ENCODE measurements around the gene IPO13. TPM values are rescaled to one million over a fixed set of nuclear protein-coding genes. Genes with fewer than 3 reads are reported as not detected.
A peak's percentile ranks its signal among the peaks of the same experiment; 100 is the strongest.

Gene IPO13
- total and polyA plus RNA-seq, 2 donors from 2014 or later = 33.8 to 56.1 TPM

DNA sequence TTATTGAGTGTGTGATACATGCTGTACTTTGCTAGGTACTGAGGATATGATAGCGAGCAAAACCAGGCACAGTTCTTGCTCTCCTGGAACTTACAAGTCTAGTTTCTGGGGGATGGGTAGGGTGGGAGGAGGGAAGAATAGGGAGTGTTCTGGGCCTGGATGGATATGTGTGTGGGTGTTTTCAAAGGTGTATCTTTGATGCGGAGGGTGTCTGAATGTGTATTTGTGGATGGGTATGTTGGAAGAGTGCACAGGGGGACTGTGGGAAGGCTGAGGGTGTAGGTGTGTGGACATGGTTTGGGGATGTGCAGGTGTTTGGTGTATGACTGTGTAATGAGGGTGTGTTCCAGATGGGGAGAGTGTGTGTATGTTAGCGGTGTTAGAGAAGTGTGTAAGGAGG, 18.6 kb downstream of the IPO13 start:
- TF ChIP-seq, protein P1, sequence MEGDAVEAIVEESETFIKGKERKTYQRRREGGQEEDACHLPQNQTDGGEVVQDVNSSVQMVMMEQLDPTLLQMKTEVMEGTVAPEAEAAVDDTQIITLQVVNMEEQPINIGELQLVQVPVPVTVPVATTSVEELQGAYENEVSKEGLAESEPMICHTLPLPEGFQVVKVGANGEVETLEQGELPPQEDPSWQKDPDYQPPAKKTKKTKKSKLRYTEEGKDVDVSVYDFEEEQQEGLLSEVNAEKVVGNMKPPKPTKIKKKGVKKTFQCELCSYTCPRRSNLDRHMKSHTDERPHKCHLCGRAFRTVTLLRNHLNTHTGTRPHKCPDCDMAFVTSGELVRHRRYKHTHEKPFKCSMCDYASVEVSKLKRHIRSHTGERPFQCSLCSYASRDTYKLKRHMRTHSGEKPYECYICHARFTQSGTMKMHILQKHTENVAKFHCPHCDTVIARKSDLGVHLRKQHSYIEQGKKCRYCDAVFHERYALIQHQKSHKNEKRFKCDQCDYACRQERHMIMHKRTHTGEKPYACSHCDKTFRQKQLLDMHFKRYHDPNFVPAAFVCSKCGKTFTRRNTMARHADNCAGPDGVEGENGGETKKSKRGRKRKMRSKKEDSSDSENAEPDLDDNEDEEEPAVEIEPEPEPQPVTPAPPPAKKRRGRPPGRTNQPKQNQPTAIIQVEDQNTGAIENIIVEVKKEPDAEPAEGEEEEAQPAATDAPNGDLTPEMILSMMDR (IDR thresholded peaks at IDR 0.05; ENCODE audit: borderline replicate concordance, extremely low read depth, insufficient read depth) = no peak
- intact Hi-C loops (cut with DNase I) = no loop called here
- Histone ChIP-seq H3K4me1 (ENCODE audit: control insufficient read depth in 2 of 3, insufficient read depth in 2 of 3, low read depth in 1 of 3, low read length in 3 of 3) (peaks cover 0 to 4% (median 3%) of the 10 kb centered on the region in 3 donors), H3K27me3 (ENCODE audit: control insufficient read depth, insufficient read depth, low read length) (no peaks in the 10 kb centered on the region), H3K4me3 (ENCODE audit: low read length in 3 of 3) (no peak overlapping the region), H3K9me3 (ENCODE audit: control insufficient read depth in 2 of 3, insufficient read depth in 1 of 3, low read length in 3 of 3) (no peaks in the 10 kb centered on the region), H3K27ac (ENCODE audit: low read depth in 2 of 2, low read length in 2 of 2) (no peak overlapping the region), H3K36me3 (ENCODE audit: control insufficient read depth in 2 of 3, insufficient read depth in 3 of 3, low read length in 3 of 3) (peaks cover 2 to 44% (median 23%) of the 10 kb centered on the region in 3 donors), H3K9ac (ENCODE audit: low read length in 3 of 3) (no peak overlapping the region)
- DNase-seq (no peak), FAIRE-seq (no peak)

GRCh38 chr1:43968348-43968948, 21.7 kb downstream of the IPO13 start:
- Histone ChIP-seq H3K9ac (ENCODE audit: low read length in 3 of 3) (no peak overlapping the region), H3K36me3 (ENCODE audit: control insufficient read depth in 2 of 3, insufficient read depth in 3 of 3, low read length in 3 of 3) (peaks cover 0 to 19% (median 8%) of the 10 kb centered on the region in 3 donors), H3K27ac (ENCODE audit: low read depth in 2 of 2, low read length in 2 of 2) (no peak overlapping the region), H3K9me3 (ENCODE audit: control insufficient read depth in 2 of 3, insufficient read depth in 1 of 3, low read length in 3 of 3) (no peaks in the 10 kb centered on the region), H3K27me3 (ENCODE audit: control insufficient read depth, insufficient read depth, low read length) (no peaks in the 10 kb centered on the region), H3K4me3 (ENCODE audit: low read length in 3 of 3) (no peak overlapping the region), H3K4me1 (ENCODE audit: control insufficient read depth in 2 of 3, insufficient read depth in 2 of 3, low read depth in 1 of 3, low read length in 3 of 3) (peaks cover 0 to 13% (median 8%) of the 10 kb centered on the region in 3 donors)
- peak in 3 of 5 donors; percentile 46 to 63 (median 55) for DNase-seq
- TF ChIP-seq, protein P1 (IDR thresholded peaks at IDR 0.05; ENCODE audit: borderline replicate concordance, extremely low read depth, insufficient read depth) = no peak
- intact Hi-C loops (cut with DNase I) = no loop called here
- FAIRE-seq = no peak

- Histone ChIP-seq H3K4me3 (ENCODE audit: low read length in 3 of 3) (peak overlapping the region; percentile 13 to 92 (median 83)), H3K9ac (ENCODE audit: low read length in 3 of 3) (no peak overlapping the region), H3K9me3 (ENCODE audit: control insufficient read depth in 2 of 3, insufficient read depth in 1 of 3, low read length in 3 of 3) (no peaks in the 10 kb centered on the region), H3K4me1 (ENCODE audit: control insufficient read depth in 2 of 3, insufficient read depth in 2 of 3, low read depth in 1 of 3, low read length in 3 of 3) (peaks cover 0 to 19% (median 8%) of the 10 kb centered on the region in 3 donors), H3K27ac (ENCODE audit: low read depth in 2 of 2, low read length in 2 of 2) (no peak overlapping the region), H3K27me3 (ENCODE audit: control insufficient read depth, insufficient read depth, low read length) (no peaks in the 10 kb centered on the region), H3K36me3 (ENCODE audit: control insufficient read depth in 2 of 3, insufficient read depth in 3 of 3, low read length in 3 of 3) (peaks cover 0 to 17% (median 7%) of the 10 kb centered on the region in 3 donors)
- intact Hi-C loops (cut with DNase I) = no loop called here
- TF ChIP-seq, protein P1 (IDR thresholded peaks at IDR 0.05; ENCODE audit: borderline replicate concordance, extremely low read depth, insufficient read depth) = no peak
- FAIRE-seq (no peak), DNase-seq (no peak)
These were observed 22.6 kb downstream of the IPO13 start for GRCh38 chr1:43969416-43969745.

Measured in kidney (tissue), 14 donors.